ENCODE results near the gene ST3GAL3. TPM values are rescaled to one million over a fixed set of nuclear protein-coding genes. Genes with fewer than 3 reads are reported as not detected.

The ST3GAL3 gene
- total and polyA plus RNA-seq, 8 donors, result 5.6 to 11.4 (median 8.6) TPM

DNA sequence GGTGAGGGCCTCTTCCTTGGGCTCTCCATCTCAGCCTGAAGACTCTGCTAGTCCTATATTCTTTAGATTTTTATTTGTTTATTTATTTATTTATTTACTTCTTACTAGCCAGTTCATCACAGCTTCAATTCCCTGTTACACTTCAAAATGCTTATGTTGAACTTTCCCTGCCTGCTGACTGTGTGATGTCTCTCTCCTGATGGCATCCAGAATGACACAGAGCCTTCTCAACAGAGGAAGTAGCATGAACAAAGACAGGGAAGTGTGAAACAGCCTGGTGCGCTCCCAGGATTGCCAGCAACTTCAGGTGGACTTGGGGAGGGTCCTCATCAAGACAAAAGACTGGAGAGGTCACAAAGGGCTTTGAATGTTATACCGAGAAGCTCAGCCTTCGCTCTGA is 235.1 kb downstream of the ST3GAL3 start:
- Histone ChIP-seq H3K9me3 (no peaks in the 10 kb centered on the region), H3K4me3 (no peak overlapping the region), H3K27me3 (no peaks in the 10 kb centered on the region), H3K4me1 (peaks cover 4 to 16% (median 11%) of the 10 kb centered on the region in 3 donors), H3K36me3 (no peaks in the 10 kb centered on the region), H3K27ac (no peak overlapping the region)
- ATAC-seq (no peak), DNase-seq (no peak), FAIRE-seq (no peak)
- TF ChIP-seq CTCF (IDR thresholded peaks at IDR 0.05), result no peak
- 92 to 93% methylated on average over 3 of the region's 3 CpGs for WGBS, 2 donors
- intact Hi-C loops (cut with DNase I), result no loop called here

DNA sequence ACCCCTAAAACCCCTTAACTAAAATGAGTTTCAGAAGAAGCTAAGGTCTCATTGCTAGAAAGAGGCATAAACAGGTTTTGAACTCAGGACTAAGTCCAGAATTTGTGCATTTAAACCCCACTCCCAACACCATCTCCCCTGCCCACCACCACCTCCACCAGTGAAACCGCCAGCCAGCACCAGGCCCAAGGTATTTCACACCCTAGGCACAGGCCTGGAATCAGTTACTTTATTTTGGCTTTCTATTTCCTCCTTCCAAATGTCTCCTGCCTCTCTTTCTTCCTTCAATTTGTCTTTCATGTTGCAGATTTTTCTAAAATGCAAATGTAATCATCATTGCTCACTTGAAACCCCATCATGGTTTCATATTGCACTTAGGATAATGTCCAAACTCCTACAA is 237.5 kb downstream of the ST3GAL3 start:
- Histone ChIP-seq H3K4me3 (no peak overlapping the region), H3K27ac (no peak overlapping the region), H3K4me1 (peaks cover 8 to 28% (median 18%) of the 10 kb centered on the region in 3 donors), H3K27me3 (no peaks in the 10 kb centered on the region), H3K9me3 (no peaks in the 10 kb centered on the region), H3K36me3 (no peaks in the 10 kb centered on the region)
- no peak for TF ChIP-seq CTCF (IDR thresholded peaks at IDR 0.05)
- no peak for ATAC-seq
- intact Hi-C loops (cut with DNase I), result no loop called here
- no peak for DNase-seq
- FAIRE-seq, result no peak
- 95 to 98% methylated on average over 1 of the region's 1 CpG for WGBS, 2 donors

DNA sequence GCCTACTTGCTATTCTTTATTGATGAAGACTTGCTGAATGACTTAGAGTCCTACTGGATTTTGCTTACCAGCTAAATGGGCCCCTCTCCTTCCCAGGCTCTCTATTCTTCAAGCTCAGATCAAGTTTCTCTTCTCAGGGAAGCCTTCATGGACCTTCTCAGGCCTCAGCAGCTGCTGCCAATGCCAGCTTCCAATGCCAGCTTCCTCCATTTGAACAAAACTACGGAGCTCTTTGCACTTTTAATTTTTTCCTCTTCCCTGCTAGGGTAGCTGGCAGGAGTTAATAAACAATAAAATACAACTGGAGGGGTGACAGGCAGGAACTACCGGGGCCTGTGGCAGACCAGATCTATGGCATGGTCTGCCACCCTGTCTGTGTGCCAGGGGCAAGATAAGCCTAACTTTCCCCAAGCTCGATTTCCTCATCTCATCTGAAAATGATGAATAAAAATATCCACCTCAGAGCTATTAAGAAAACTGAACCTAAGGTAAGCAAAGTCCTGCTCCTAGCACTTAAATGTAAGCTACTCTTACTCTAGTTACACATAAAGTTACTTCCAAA is 238.4 kb downstream of the ST3GAL3 start:
- DNase-seq, result no peak

GRCh38 chr1:43946236-43947060 is 239.1 kb downstream of the ST3GAL3 start, which contains the start of gene IPO13:
IPO13 (plus strand) TSS chr1:43946950; CDS start chr1:43947601, 651 bp downstream.
- H3K27ac ChIP-seq, result peak within 1 kb of the TSS; percentile 93 to 100 (median 96)
- peak within 1 kb of the TSS; percentile 55 to 81 (median 72) for H3K4me3 ChIP-seq
- intact Hi-C loops (cut with DNase I), result no loop called here
- DNase-seq, result peak; percentile 94 to 98 (median 95)
- FAIRE-seq, result no peak
- H3K36me3 ChIP-seq, result no peaks in the 10 kb centered on the region
- peaks cover 8 to 28% (median 18%) of the 10 kb centered on the region in 3 donors for H3K4me1 ChIP-seq
- TF ChIP-seq CTCF (IDR thresholded peaks at IDR 0.05), result peak; percentile 48 to 51 (median 50)
- peak; percentile 96 to 99 (median 98) for ATAC-seq
- H3K27me3 ChIP-seq, result no peaks in the 10 kb centered on the region
- H3K9me3 ChIP-seq, result no peaks in the 10 kb centered on the region
- WGBS, 2 donors, result 0% methylated on average over 67 to 74 of the region's 74 CpGs

More for the DNA sequence above, 238.4 kb downstream of the ST3GAL3 start:
- no peaks in the 10 kb centered on the region for H3K27me3 ChIP-seq
- no peaks in the 10 kb centered on the region for H3K9me3 ChIP-seq
- peak overlapping the region; percentile 55 to 81 (median 72) for H3K4me3 ChIP-seq
- WGBS, 2 donors, result 0 to 1% methylated on average over 3 of the region's 3 CpGs
- H3K4me1 ChIP-seq, result peaks cover 8 to 28% (median 18%) of the 10 kb centered on the region in 3 donors
- H3K27ac ChIP-seq, result peak overlapping the region; percentile 93 to 100 (median 96)
- H3K36me3 ChIP-seq, result no peaks in the 10 kb centered on the region
- intact Hi-C loops (cut with DNase I), result no loop called here
- TF ChIP-seq CTCF (IDR thresholded peaks at IDR 0.05), result no peak
- ATAC-seq (peak; percentile 12 to 27 (median 20)), FAIRE-seq (no peak)
